Progenitor cell of endocrine pancreas (in vitro differentiated cells): ENCODE measurements around the gene NT5C3B. TPM values are rescaled to one million over a fixed set of nuclear protein-coding genes. Genes with fewer than 3 reads are reported as not detected.
"Not testable (repeated sequence)": the region's sequence is repeated elsewhere in the genome, so short reads cannot be mapped to it uniquely, and the experiment has no call there.

Source experiments
- DNase-seq: peaks from one replicate; pipeline ENCODE4 v3.0.0; 2021; ENCODE audit warnings: low spot score; ENCODE audit not compliant: unreplicated experiment
- H3K27ac Mint-ChIP-seq: 2 replicates; pipeline ENCODE4 v1.8.0; 2021; ENCODE audit warnings: mild to moderate bottlenecking, moderate library complexity, mixed read lengths
- H3K27me3 Mint-ChIP-seq: 2 replicates; pipeline ENCODE4 v1.8.0; 2021; ENCODE audit warnings: mixed read lengths
- H3K36me3 Mint-ChIP-seq: 2 replicates; pipeline ENCODE4 v1.8.0; 2022; ENCODE audit warnings: mixed read lengths; ENCODE audit not compliant: insufficient read depth
- H3K4me1 Mint-ChIP-seq: 2 replicates; pipeline ENCODE4 v1.8.0; 2021; ENCODE audit warnings: low read depth, mixed read lengths
- H3K4me3 Mint-ChIP-seq: 2 replicates; pipeline ENCODE4 v1.8.0; 2021; ENCODE audit warnings: low read depth, mild to moderate bottlenecking, moderate library complexity, mixed read lengths
- H3K9me3 Mint-ChIP-seq: 2 replicates; pipeline ENCODE4 v1.8.0; 2021; ENCODE audit warnings: low read depth, mixed read lengths
- CTCF ChIP-seq: fragments of 200-600 bp; sonication (generic); IDR thresholded peaks from one replicate; pipeline ENCODE4 v1.5.0; 2021; ENCODE audit warnings: antibody characterized with exemption, mild to moderate bottlenecking; ENCODE audit not compliant: unreplicated experiment
- total RNA-seq: library from RNA; stranded (reverse); gene quantifications from 2 replicates; pipeline ENCODE4 v1.2.1, GENCODE V29; 2021

NT5C3B gene
- total RNA-seq, 1 donor from 2014 or later: 115 TPM

GRCh38 chr17:41837761-41838538, 1.9 kb upstream of the NT5C3B start, which contains the start of gene KLHL10:
Gene KLHL10 (plus strand): TSS chr17:41837825. CDS start chr17:41837933, 108 bp downstream.
- Mint-ChIP-seq H3K9me3 (no peaks in the 10 kb centered on the region), H3K27me3 (peaks cover 3% of the 10 kb centered on the region), H3K4me3 (peak within 1 kb of the TSS; percentile 86), H3K4me1 (peaks cover 6% of the 10 kb centered on the region), H3K36me3 (no peaks in the 10 kb centered on the region), H3K27ac (no peak within 1 kb of the TSS)
- no peak for TF ChIP-seq CTCF
- DNase-seq: no peak

DNA sequence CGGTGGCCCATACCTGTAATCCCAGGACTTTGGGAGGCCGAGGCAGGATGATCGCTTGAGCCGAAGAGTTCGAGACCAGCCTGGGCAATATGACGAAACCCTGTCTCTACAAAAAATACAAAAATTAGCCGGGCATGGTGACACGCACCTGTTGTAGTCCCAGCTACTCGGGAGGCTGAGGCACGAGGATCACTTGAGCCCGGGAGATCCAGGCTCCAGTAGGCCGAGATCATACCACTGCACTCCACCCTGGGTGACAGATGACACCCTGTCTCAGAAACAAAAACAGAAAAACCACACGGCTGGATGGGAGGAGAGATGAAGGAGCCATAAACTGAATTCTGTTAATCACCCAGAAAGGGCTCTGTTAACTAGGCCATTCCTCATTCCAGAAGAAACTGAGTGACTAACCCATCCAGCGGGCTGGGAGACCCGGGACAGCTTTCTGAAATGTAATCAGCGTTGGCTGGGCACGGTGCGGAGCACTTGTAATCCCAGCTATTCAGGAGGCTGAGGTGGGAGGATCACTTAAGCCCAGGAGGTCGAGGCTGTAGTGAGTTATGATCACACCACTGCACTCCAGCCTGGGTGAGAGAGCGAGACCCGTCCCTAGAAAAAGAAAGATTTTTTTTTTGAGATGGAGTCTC, 641 bp upstream of the NT5C3B start:
- peaks cover 6% of the 10 kb centered on the region for H3K4me1 Mint-ChIP-seq
- peak overlapping the region; percentile 74 for H3K27ac Mint-ChIP-seq
- H3K36me3 Mint-ChIP-seq: peaks cover 3% of the 10 kb centered on the region
- no peak for TF ChIP-seq CTCF
- no peaks in the 10 kb centered on the region for H3K9me3 Mint-ChIP-seq
- no peak for DNase-seq
- H3K27me3 Mint-ChIP-seq: peaks cover 3% of the 10 kb centered on the region
- peak overlapping the region; percentile 86 for H3K4me3 Mint-ChIP-seq

DNA sequence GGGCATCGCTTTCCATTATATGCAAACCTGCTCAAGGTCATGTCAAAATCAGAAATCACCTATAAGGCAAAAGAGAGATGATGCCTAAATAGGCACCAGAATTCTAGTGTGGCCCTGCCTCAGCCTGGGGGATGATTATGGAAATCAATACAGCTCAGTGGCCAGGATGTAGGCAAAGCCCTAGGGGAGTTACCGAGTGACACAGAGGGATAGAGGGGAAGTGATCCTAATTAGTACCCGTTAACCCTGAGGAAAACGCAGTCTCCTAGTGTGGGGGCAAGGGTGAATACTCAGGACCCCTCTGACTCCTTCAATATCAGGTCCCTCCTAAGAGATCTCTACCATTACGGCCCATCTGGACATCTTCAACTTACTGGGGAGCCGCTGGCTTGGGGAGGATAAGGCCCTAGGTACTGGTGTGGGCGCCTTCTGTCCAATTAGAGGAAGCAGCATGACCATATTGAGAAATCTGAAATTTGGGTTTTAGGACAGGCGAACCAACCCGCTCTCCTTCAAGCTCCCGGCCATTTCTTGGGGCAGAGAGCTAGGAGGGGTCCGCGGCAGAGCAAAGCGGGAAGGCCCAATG, 725 bp downstream of the NT5C3B start:
- peak overlapping the region; percentile 68 for H3K27ac Mint-ChIP-seq
- no peak for DNase-seq
- H3K36me3 Mint-ChIP-seq: peaks cover 6% of the 10 kb centered on the region
- H3K9me3 Mint-ChIP-seq: no peaks in the 10 kb centered on the region
- peaks cover 3% of the 10 kb centered on the region for H3K27me3 Mint-ChIP-seq
- peaks cover 6% of the 10 kb centered on the region for H3K4me1 Mint-ChIP-seq
- no peak for TF ChIP-seq CTCF
- peak overlapping the region; percentile 86 for H3K4me3 Mint-ChIP-seq

DNA sequence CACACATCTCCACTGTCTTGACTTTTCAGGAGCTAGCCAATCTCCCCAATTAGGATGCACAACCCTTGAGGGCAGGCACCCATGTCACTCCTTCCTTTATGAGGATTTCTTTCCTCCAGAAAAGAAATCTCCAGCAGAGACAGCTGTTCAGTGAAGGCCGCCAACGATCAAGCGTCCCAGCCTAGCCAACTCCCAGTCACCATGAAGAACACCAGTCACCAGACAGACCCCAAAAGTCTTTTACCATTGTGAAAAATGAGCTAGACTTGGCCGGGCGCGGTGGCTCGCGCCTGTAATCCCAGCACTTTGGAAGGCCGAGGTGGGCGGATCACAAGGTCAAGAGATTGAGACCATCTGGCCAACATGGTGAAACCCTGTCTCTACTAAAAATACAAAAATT, 6.1 kb downstream of the NT5C3B start:
- peaks cover 16% of the 10 kb centered on the region for H3K36me3 Mint-ChIP-seq
- not testable (repeated sequence) for H3K4me1 Mint-ChIP-seq, H3K27me3 Mint-ChIP-seq, H3K9me3 Mint-ChIP-seq, H3K27ac Mint-ChIP-seq, DNase-seq, H3K4me3 Mint-ChIP-seq

DNA sequence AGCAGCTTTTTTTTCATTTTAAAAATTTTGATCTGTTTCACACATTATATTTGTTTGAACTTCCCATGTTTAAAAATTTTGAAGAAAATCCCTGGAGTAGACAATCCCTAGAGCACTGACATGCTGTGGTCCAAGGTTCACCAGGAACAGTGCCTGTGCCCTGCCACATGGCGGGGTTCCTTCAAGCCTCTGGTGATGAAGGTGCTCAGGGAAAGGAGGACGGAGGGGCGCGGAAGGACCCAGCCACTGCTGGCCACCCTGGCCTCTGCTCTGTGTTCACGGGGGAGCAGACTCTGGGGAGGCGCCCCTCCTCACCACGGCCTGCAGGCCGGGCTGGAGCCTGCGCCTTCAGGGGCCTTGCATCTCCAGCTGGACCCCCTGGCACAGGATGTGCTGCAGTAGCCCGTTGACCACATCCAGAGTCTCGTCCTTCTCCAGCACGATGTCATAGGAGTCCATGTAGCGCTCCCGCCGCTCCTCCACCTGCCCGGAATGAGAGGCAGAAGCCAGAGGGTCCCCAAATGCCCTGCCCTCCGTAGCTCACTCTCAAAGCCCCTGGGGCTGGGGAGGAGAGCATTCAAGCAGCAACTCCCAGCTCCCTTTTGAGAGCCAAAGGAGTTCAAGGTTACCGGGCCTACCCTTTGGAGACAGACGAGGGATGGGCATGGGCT, 10.7 kb downstream of the NT5C3B start:
- H3K9me3 Mint-ChIP-seq: no peaks in the 10 kb centered on the region
- no peak for TF ChIP-seq CTCF
- H3K27ac Mint-ChIP-seq: no peak overlapping the region
- DNase-seq: no peak
- H3K36me3 Mint-ChIP-seq: peaks cover 10% of the 10 kb centered on the region
- H3K4me3 Mint-ChIP-seq: no peak overlapping the region
- H3K27me3 Mint-ChIP-seq: no peaks in the 10 kb centered on the region
- H3K4me1 Mint-ChIP-seq: no peaks in the 10 kb centered on the region
